A172 (cell line): ENCODE data around the gene TXNDC2. TPM values are rescaled to one million over a fixed set of nuclear protein-coding genes. Genes with fewer than 3 reads are reported as not detected.

Experiments used
- DNase-seq: peaks from one replicate; pipeline ENCODE4 v3.0.0-alpha.2; 2015; ENCODE audit warnings: low spot score
- total RNA-seq: library from RNA; depleted of rRNA; stranded (reverse); fragments of >200 nt; shearing (Covaris generic); gene quantifications from 2 replicates; pipeline ENCODE4 v1.2.3, GENCODE V29; 2014

TXNDC2 gene
- total RNA-seq, 1 experiment from 2014 or later = 0.26 TPM

- DNase-seq = no peak
These were observed 27.4 kb downstream of the TXNDC2 start for GRCh38 chr18:9913151-9913525.

GRCh38 chr18:9913526-9914333 lies 28.0 kb downstream of the TXNDC2 start, which contains the start of gene VAPA:
TSS of gene VAPA (plus strand) at chr18:9914016. CDS start at chr18:9914257, 241 bp downstream.
- peak; percentile 94 for DNase-seq

GRCh38 chr18:9914334-9914583 lies 28.5 kb downstream of the TXNDC2 start:
- no peak for DNase-seq

- peak; percentile 68 for DNase-seq
These were observed 29.0 kb downstream of the TXNDC2 start for GRCh38 chr18:9914584-9915290.

GRCh38 chr18:9915291-9916076 lies 29.7 kb downstream of the TXNDC2 start:
- DNase-seq = no peak

- no peak for DNase-seq
These were observed 30.4 kb downstream of the TXNDC2 start for GRCh38 chr18:9916077-9916639.

GRCh38 chr18:9916808-9917207 lies 31.0 kb downstream of the TXNDC2 start:
- no peak for DNase-seq

GRCh38 chr18:9918016-9918680 lies 32.4 kb downstream of the TXNDC2 start:
- peak; percentile 35 for DNase-seq

- DNase-seq = no peak
These were observed 33.9 kb downstream of the TXNDC2 start for GRCh38 chr18:9919564-9920232.

GRCh38 chr18:9922592-9923311 lies 37.0 kb downstream of the TXNDC2 start:
- no peak for DNase-seq

GRCh38 chr18:9924371-9924943 lies 38.7 kb downstream of the TXNDC2 start:
- DNase-seq = no peak

GRCh38 chr18:9925369-9925768 lies 39.6 kb downstream of the TXNDC2 start:
- DNase-seq = no peak

GRCh38 chr18:9925795-9926194 lies 40.0 kb downstream of the TXNDC2 start:
- DNase-seq = no peak

- DNase-seq = no peak
These were observed 40.6 kb downstream of the TXNDC2 start for GRCh38 chr18:9926223-9926894.

GRCh38 chr18:9926977-9927376 lies 41.2 kb downstream of the TXNDC2 start:
- no peak for DNase-seq

GRCh38 chr18:9927392-9928063 lies 41.8 kb downstream of the TXNDC2 start:
- DNase-seq = no peak

- no peak for DNase-seq
These were observed 43.0 kb downstream of the TXNDC2 start for GRCh38 chr18:9928646-9929259.

- DNase-seq = no peak
These were observed 44.6 kb downstream of the TXNDC2 start for GRCh38 chr18:9930299-9930884.
